PFSK-1 (cell line): Measurements from ENCODE around the gene MED1.

ENCODE experiments used
- FOXP2 ChIP-seq: optimal IDR thresholded peaks from 2 replicates; pipeline ENCODE3; 2011; ENCODE audit warnings: borderline replicate concordance, control low read depth, inconsistent platforms; ENCODE audit not compliant: insufficient read depth; ENCODE audit errors: extremely low read length, extremely low read depth
- POLR2AphosphoS5 ChIP-seq: IDR thresholded peaks from 2 replicates; pipeline ENCODE4 v1.6.1; 2012; ENCODE audit warnings: low read depth, mild to moderate bottlenecking, control low read depth, low read length, moderate library complexity
- REST ChIP-seq, 2 experiments: IDR thresholded peaks; 2 replicates each; pipeline versions ENCODE4 v1.6.1 to v1.8.0; 2011 to 2012; ENCODE audit warnings: low read depth in 2 of 2, low read length in 2 of 2, control low read depth in 1 of 2, inconsistent platforms in 1 of 2, mild to moderate bottlenecking in 1 of 2, moderate library complexity in 1 of 2; ENCODE audit not compliant: insufficient read depth in 1 of 2
- SIN3A ChIP-seq: IDR thresholded peaks from 2 replicates; pipeline ENCODE4 v1.6.1; 2012; ENCODE audit warnings: mild to moderate bottlenecking, low read length, moderate library complexity, borderline replicate concordance; ENCODE audit not compliant: insufficient read depth
- TAF1 ChIP-seq: IDR thresholded peaks from 2 replicates; pipeline ENCODE4 v1.6.1; 2012; ENCODE audit warnings: low read length, control low read depth, borderline replicate concordance; ENCODE audit not compliant: insufficient read depth

The MED1 gene

GRCh38 chr17:39393736-39394135, 57.3 kb downstream of the MED1 start:
- TF ChIP-seq FOXP2: no peak
- TF ChIP-seq POLR2AphosphoS5: no peak
- no peak for TF ChIP-seq SIN3A
- TF ChIP-seq TAF1: no peak
- no peak for TF ChIP-seq REST (IDR thresholded peaks at IDR 0.05; ENCODE audit: insufficient read depth in 1 of 2, low read depth in 2 of 2, low read length in 2 of 2)

GRCh38 chr17:39391448-39391847, 59.6 kb downstream of the MED1 start:
- TF ChIP-seq REST (IDR thresholded peaks at IDR 0.05; ENCODE audit: insufficient read depth in 1 of 2, low read depth in 2 of 2, low read length in 2 of 2) (no peak), TAF1 (no peak), SIN3A (no peak)

- no peak for TF ChIP-seq TAF1
- no peak for TF ChIP-seq REST (IDR thresholded peaks at IDR 0.05; ENCODE audit: insufficient read depth in 1 of 2, low read depth in 2 of 2, low read length in 2 of 2)
- no peak for TF ChIP-seq FOXP2
- TF ChIP-seq POLR2AphosphoS5: no peak
- no peak for TF ChIP-seq SIN3A
Measured at GRCh38 chr17:39385040-39385439, 66.0 kb downstream of the MED1 start.

GRCh38 chr17:39380144-39380543, 70.9 kb downstream of the MED1 start:
- TF ChIP-seq POLR2AphosphoS5 (no peak), REST (IDR thresholded peaks at IDR 0.05; ENCODE audit: insufficient read depth in 1 of 2, low read depth in 2 of 2, low read length in 2 of 2) (no peak), TAF1 (no peak), SIN3A (no peak), FOXP2 (no peak)

- TF ChIP-seq TAF1: no peak
- TF ChIP-seq SIN3A: no peak
- TF ChIP-seq POLR2AphosphoS5: no peak
- no peak for TF ChIP-seq REST (IDR thresholded peaks at IDR 0.05; ENCODE audit: insufficient read depth in 1 of 2, low read depth in 2 of 2, low read length in 2 of 2)
- no peak for TF ChIP-seq FOXP2
Measured at GRCh38 chr17:39376434-39376833, 74.6 kb downstream of the MED1 start.
